AG20443 (cell line): ENCODE results near the gene KIF26B.

Experiments used
- DNase-seq: peaks from one replicate; pipeline ENCODE4 v3.0.0; 2012; ENCODE audit warnings: low spot score, mixed read lengths

Gene KIF26B

GRCh38 chr1:245132771-245133170 is 22.0 kb upstream of the KIF26B start:
- no peak for DNase-seq

- DNase-seq, result no peak
These were observed 20.6 kb upstream of the KIF26B start for GRCh38 chr1:245133995-245134715.

GRCh38 chr1:245142171-245142798 is 12.5 kb upstream of the KIF26B start:
- DNase-seq, result no peak

GRCh38 chr1:245142976-245143375 is 11.8 kb upstream of the KIF26B start:
- DNase-seq, result no peak

GRCh38 chr1:245143849-245144248 is 10.9 kb upstream of the KIF26B start:
- no peak for DNase-seq

GRCh38 chr1:245148069-245148468 is 6.7 kb upstream of the KIF26B start:
- DNase-seq, result no peak

GRCh38 chr1:245148861-245149260 is 5.9 kb upstream of the KIF26B start:
- no peak for DNase-seq

GRCh38 chr1:245153081-245153551 is 1.7 kb upstream of the KIF26B start:
- peak; percentile 82 for DNase-seq

GRCh38 chr1:245153552-245154428 is 995 bp upstream of the KIF26B start:
- DNase-seq, result peak; percentile 38

GRCh38 chr1:245155272-245156040 is 671 bp downstream of the KIF26B start:
- DNase-seq, result peak; percentile 45

GRCh38 chr1:245156041-245156735 is 1.4 kb downstream of the KIF26B start:
- peak; percentile 95 for DNase-seq

- DNase-seq, result no peak
These were observed 2.1 kb downstream of the KIF26B start for GRCh38 chr1:245156736-245157505.

GRCh38 chr1:245158913-245159312 is 4.1 kb downstream of the KIF26B start:
- DNase-seq, result no peak

- DNase-seq, result no peak
These were observed 5.5 kb downstream of the KIF26B start for GRCh38 chr1:245160288-245160687.

- no peak for DNase-seq
These were observed 6.1 kb downstream of the KIF26B start for GRCh38 chr1:245160741-245161400.

- no peak for DNase-seq
These were observed 7.1 kb downstream of the KIF26B start for GRCh38 chr1:245161866-245162265.

- DNase-seq, result peak; percentile 83
These were observed 11.7 kb downstream of the KIF26B start for GRCh38 chr1:245166471-245166885.

GRCh38 chr1:245168086-245168485 is 13.3 kb downstream of the KIF26B start:
- DNase-seq, result no peak

GRCh38 chr1:245168906-245169305 is 14.1 kb downstream of the KIF26B start:
- DNase-seq, result no peak

GRCh38 chr1:245169376-245169775 is 14.6 kb downstream of the KIF26B start:
- DNase-seq, result no peak
